Esophagus muscularis mucosa (tissue), 3 donors: Measurements from ENCODE around the gene PHLPP2.

Source experiments
- POLR2A ChIP-seq: fragments of 450-650 bp; IDR thresholded peaks from one replicate; pipeline ENCODE4 v1.6.1; 2017; ENCODE audit warnings: antibody characterized with exemption, moderate library complexity, mild to moderate bottlenecking, low read depth
- TF ChIP-seq, protein P1 (sequence below), 3 experiments: fragments of 200-600 bp in 2 of 3; fragments of 450-650 bp in 1 of 3; sonication (generic) in 2 of 3; IDR thresholded peaks; one replicate each; pipeline ENCODE4 v1.5.1; 2017 to 2019; ENCODE audit warnings: antibody characterized with exemption in 3 of 3, mild to moderate bottlenecking in 2 of 3, moderate library complexity in 1 of 3

DNA sequence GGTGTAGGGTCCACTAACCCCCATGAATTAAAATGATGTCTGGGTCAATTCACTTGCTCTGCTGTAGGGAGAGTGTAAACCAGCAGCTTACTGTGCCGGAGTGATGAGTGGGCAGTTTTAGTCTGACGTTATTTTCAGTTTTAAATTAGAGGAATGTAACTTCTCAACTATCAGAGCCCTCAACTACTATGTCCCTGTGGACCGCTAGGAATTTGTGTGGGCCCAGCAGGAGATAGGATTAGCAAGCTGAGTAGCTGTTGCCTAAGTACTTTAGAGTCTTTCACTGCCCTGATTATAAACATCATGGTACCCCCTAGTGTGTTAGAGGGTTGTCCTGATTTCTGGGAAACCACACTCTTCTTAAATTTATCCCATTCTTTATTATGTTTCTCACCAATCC is 87.1 kb downstream of the PHLPP2 start:
- TF ChIP-seq POLR2A = no peak
- TF ChIP-seq, protein P1, sequence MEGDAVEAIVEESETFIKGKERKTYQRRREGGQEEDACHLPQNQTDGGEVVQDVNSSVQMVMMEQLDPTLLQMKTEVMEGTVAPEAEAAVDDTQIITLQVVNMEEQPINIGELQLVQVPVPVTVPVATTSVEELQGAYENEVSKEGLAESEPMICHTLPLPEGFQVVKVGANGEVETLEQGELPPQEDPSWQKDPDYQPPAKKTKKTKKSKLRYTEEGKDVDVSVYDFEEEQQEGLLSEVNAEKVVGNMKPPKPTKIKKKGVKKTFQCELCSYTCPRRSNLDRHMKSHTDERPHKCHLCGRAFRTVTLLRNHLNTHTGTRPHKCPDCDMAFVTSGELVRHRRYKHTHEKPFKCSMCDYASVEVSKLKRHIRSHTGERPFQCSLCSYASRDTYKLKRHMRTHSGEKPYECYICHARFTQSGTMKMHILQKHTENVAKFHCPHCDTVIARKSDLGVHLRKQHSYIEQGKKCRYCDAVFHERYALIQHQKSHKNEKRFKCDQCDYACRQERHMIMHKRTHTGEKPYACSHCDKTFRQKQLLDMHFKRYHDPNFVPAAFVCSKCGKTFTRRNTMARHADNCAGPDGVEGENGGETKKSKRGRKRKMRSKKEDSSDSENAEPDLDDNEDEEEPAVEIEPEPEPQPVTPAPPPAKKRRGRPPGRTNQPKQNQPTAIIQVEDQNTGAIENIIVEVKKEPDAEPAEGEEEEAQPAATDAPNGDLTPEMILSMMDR (IDR thresholded peaks at IDR 0.05) = no peak
